Mesenchymal stem cell (in vitro differentiated cells and primary cell): ENCODE results near the gene C16orf54. TPM values are rescaled to one million over a fixed set of nuclear protein-coding genes. Genes with fewer than 3 reads are reported as not detected.
A peak's percentile ranks its signal among the peaks of the same experiment; 100 is the strongest.
"Not testable (repeated sequence)": the region's sequence is repeated elsewhere in the genome, so short reads cannot be mapped to it uniquely, and the experiment has no call there.

Experiments
- DNase-seq: peaks from one replicate; pipeline ENCODE4 v3.0.0-alpha.2; 2013
- H2AFZ ChIP-seq: one replicate; pipeline ENCODE4 v1.6.1; 2013; ENCODE audit warnings: low read depth, mild to moderate bottlenecking, control low read depth, inconsistent platforms, low read length, moderate library complexity
- H2AK5ac ChIP-seq: 2 replicates; pipeline ENCODE4 v1.6.1; 2013; ENCODE audit warnings: low read length, moderate library complexity, mild to moderate bottlenecking, inconsistent platforms; ENCODE audit not compliant: severe bottlenecking
- H2BK120ac ChIP-seq: one replicate; pipeline ENCODE4 v1.6.1; 2013; ENCODE audit warnings: low read depth, mild to moderate bottlenecking, inconsistent platforms, low read length, moderate library complexity
- H2BK12ac ChIP-seq, 2 experiments: one replicate each; pipeline ENCODE4 v1.6.1; 2013; ENCODE audit warnings: inconsistent platforms in 2 of 2, low read length in 2 of 2, mild to moderate bottlenecking in 2 of 2, moderate library complexity in 2 of 2, control low read depth in 1 of 2
- H2BK15ac ChIP-seq: one replicate; pipeline ENCODE4 v1.6.1; 2013; ENCODE audit warnings: mild to moderate bottlenecking, low read depth, inconsistent platforms; ENCODE audit not compliant: poor library complexity, severe bottlenecking
- H2BK5ac ChIP-seq: 2 replicates; pipeline ENCODE4 v1.6.1; 2013; ENCODE audit warnings: low read depth, mild to moderate bottlenecking, low read length, control low read depth, inconsistent platforms; ENCODE audit not compliant: poor library complexity, severe bottlenecking
- H3K14ac ChIP-seq, 2 experiments: one replicate each; pipeline ENCODE4 v1.6.1; 2013; ENCODE audit warnings: inconsistent platforms in 2 of 2, low read length in 2 of 2, control low read depth in 1 of 2, mild to moderate bottlenecking in 1 of 2, moderate library complexity in 1 of 2
- H3K18ac ChIP-seq, 2 experiments: one replicate each; pipeline ENCODE4 v1.6.1; 2013; ENCODE audit warnings: inconsistent platforms in 2 of 2, low read length in 2 of 2, control low read depth in 1 of 2, low read depth in 1 of 2, mild to moderate bottlenecking in 1 of 2
- H3K23ac ChIP-seq, 2 experiments: one replicate each; pipeline ENCODE4 v1.6.1; 2013; ENCODE audit warnings: inconsistent platforms in 2 of 2, low read length in 2 of 2, mild to moderate bottlenecking in 2 of 2, moderate library complexity in 2 of 2, control low read depth in 1 of 2
- H3K27ac ChIP-seq: 2 replicates; pipeline ENCODE4 v1.5.1; 2013; ENCODE audit warnings: mild to moderate bottlenecking, moderate library complexity, low read length, control low read depth, inconsistent platforms; ENCODE audit not compliant: poor library complexity, severe bottlenecking
- H3K27me3 ChIP-seq, 2 experiments: 2 replicates each; pipeline versions ENCODE4 v1.6.1 to v1.7.0; 2013; ENCODE audit warnings: low read length in 2 of 2, mild to moderate bottlenecking in 2 of 2, moderate library complexity in 2 of 2, control low read depth in 1 of 2, inconsistent platforms in 1 of 2; ENCODE audit not compliant: control insufficient read depth in 1 of 2, insufficient read depth in 1 of 2
- H3K36me3 ChIP-seq, 2 experiments: 2 replicates each; pipeline versions ENCODE4 v1.6.1 to v1.7.0; 2013; ENCODE audit warnings: low read length in 2 of 2, control low read depth in 1 of 2, inconsistent platforms in 1 of 2, low read depth in 1 of 2, mild to moderate bottlenecking in 1 of 2; ENCODE audit not compliant: insufficient read depth in 2 of 2, control insufficient read depth in 1 of 2
- H3K4ac ChIP-seq, 2 experiments: one replicate each; pipeline ENCODE4 v1.6.1; 2013; ENCODE audit warnings: inconsistent platforms in 2 of 2, low read length in 2 of 2, mild to moderate bottlenecking in 2 of 2, moderate library complexity in 2 of 2, control low read depth in 1 of 2, low read depth in 1 of 2
- H3K4me1 ChIP-seq: 2 replicates; pipeline ENCODE4 v1.6.1; 2013; ENCODE audit warnings: low read depth, low read length, control low read depth; ENCODE audit not compliant: control insufficient read depth, insufficient read depth
- H3K4me2 ChIP-seq: 2 replicates; pipeline ENCODE4 v1.6.1; 2013; ENCODE audit warnings: low read length, mild to moderate bottlenecking, inconsistent platforms; ENCODE audit not compliant: poor library complexity, severe bottlenecking
- H3K4me3 ChIP-seq, 2 experiments: 2 replicates each; pipeline versions ENCODE4 v1.5.1 to v1.7.0; 2013; ENCODE audit warnings: low read length in 2 of 2, mild to moderate bottlenecking in 2 of 2, control low read depth in 1 of 2, low read depth in 1 of 2; ENCODE audit not compliant: insufficient read depth in 1 of 2
- H3K79me1 ChIP-seq: replicated peaks from 2 replicates; pipeline ENCODE4 v1.6.1; 2013; ENCODE audit warnings: mild to moderate bottlenecking, control low read depth, low read length, inconsistent platforms; ENCODE audit not compliant: poor library complexity, severe bottlenecking
- H3K9ac ChIP-seq: 2 replicates; pipeline ENCODE4 v1.7.0; 2013; ENCODE audit warnings: mild to moderate bottlenecking, low read length, moderate library complexity
- H3K9me3 ChIP-seq: 2 replicates; pipeline ENCODE4 v1.7.0; 2013; ENCODE audit warnings: mild to moderate bottlenecking, low read length; ENCODE audit not compliant: control insufficient read depth
- H4K8ac ChIP-seq: one replicate; pipeline ENCODE4 v1.6.1; 2013; ENCODE audit warnings: inconsistent platforms, mild to moderate bottlenecking, low read length, moderate library complexity
- H4K91ac ChIP-seq: one replicate; pipeline ENCODE4 v1.6.1; 2013; ENCODE audit warnings: mild to moderate bottlenecking, low read length, inconsistent platforms
- WGBS: methylation state at CpG from one replicate; pipeline ENCODE4 v1.1.7; 2013; ENCODE audit warnings: mixed read lengths; 5-methylcytosine and 5-hydroxymethylcytosine counted together
- polyA plus RNA-seq, 2 experiments: library from polyadenylated mRNA; stranded (reverse); fragments of 200-250 nt; gene quantifications; one replicate each; pipeline ENCODE4 v1.2.3, GENCODE V29; 2013

Gene C16orf54, protein sequence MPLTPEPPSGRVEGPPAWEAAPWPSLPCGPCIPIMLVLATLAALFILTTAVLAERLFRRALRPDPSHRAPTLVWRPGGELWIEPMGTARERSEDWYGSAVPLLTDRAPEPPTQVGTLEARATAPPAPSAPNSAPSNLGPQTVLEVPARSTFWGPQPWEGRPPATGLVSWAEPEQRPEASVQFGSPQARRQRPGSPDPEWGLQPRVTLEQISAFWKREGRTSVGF
- not detected for polyA plus RNA-seq (2013, experiment 1 of 2)
- not detected for polyA plus RNA-seq (2013, experiment 2 of 2)

DNA sequence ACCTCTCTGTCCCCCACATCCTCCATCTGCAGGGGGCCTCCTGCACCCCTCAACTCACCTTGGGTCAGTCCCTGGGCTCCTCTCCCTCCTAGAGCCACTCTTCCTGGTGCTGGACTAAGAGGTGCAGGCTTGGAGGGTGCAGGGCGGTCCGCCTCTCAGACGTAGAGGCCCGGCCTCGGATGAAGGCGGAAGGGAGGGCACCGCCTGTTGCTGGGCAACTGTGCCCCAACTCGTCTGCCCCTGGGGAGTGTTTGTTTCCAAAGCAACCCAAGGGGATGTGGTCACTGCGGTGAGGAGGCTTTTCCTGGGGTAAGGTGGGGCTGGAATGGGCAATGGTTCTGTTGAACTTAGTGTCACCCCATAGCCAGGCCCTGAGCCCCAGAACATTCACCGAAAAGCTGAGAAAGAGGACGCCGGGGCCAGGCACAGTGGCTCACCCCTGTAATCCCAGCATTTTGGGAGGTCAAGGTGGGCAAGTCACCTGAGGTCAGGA lies at the start of gene C16orf54:
Gene C16orf54, minus strand, starts transcription at position 138 of the 493 bp plus-strand sequence. CDS start 1,039 bp downstream, outside the sequence.
- WGBS: 88% methylated on average over 12 of the region's 12 CpGs
- H3K9ac ChIP-seq: no peak within 1 kb of the TSS

DNA sequence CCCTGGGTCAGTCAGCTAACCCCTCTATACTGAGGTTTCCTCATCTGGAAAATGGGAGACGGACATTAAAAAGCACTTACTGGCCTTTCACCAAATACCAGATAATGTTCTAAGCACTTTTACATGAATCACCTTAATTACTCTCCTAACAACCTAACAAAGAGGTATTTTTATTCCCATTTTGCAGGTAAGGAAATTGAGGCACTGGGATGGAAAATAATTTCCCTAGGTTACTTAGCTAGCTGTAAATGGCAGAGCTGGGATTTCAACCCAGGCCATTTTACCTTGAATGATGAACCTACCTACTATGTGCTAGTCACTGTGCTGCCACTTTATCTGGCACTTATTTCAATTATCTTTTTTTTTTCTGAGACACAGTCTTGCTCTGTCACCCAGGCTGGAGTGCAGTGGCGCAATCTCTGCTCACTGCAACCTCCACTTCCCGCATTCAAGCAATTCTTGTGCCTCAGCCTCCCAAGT lies 48.5 kb upstream of the C16orf54 start:
- no peak overlapping the region for H4K91ac ChIP-seq
- H3K27ac ChIP-seq: no peak overlapping the region
- no peak overlapping the region for H3K4me2 ChIP-seq
- H3K27me3 ChIP-seq: no peaks in the 10 kb centered on the region
- no peak overlapping the region for H4K8ac ChIP-seq
- DNase-seq: no peak
- H3K18ac ChIP-seq: no peak overlapping the region
- no peak overlapping the region for H2BK12ac ChIP-seq
- H2BK5ac ChIP-seq: no peak overlapping the region
- peaks cover 7% of the 10 kb centered on the region for H3K4me1 ChIP-seq
- no peak overlapping the region for H3K14ac ChIP-seq
- H3K9ac ChIP-seq: no peak overlapping the region
- no peak overlapping the region for H2BK120ac ChIP-seq
- H3K9me3 ChIP-seq: no peaks in the 10 kb centered on the region
- H3K23ac ChIP-seq: no peak overlapping the region
- H3K4ac ChIP-seq: no peak overlapping the region
- H2AFZ ChIP-seq: no peak overlapping the region
- no peak overlapping the region for H2AK5ac ChIP-seq
- H3K36me3 ChIP-seq: peaks cover 19 to 28% of the 10 kb centered on the region in 2 experiments
- 86% methylated on average over 3 of the region's 3 CpGs for WGBS
- H3K79me1 ChIP-seq: peaks cover 29% of the 10 kb centered on the region
- no peak overlapping the region for H2BK15ac ChIP-seq
- H3K4me3 ChIP-seq: no peak overlapping the region

More for the DNA sequence above, at the start of gene C16orf54:
- H3K23ac ChIP-seq: no peak within 1 kb of the TSS
- no peaks in the 10 kb centered on the region for H3K9me3 ChIP-seq
- no peak within 1 kb of the TSS for H4K8ac ChIP-seq
- no peak within 1 kb of the TSS for H3K27ac ChIP-seq
- H3K14ac ChIP-seq: no peak within 1 kb of the TSS
- H3K4me1 ChIP-seq: no peaks in the 10 kb centered on the region
- no peak within 1 kb of the TSS for H4K91ac ChIP-seq
- H2BK15ac ChIP-seq: no peak within 1 kb of the TSS
- H3K4me2 ChIP-seq: peak within 1 kb of the TSS; percentile 37
- no peak within 1 kb of the TSS for H2BK120ac ChIP-seq
- H3K18ac ChIP-seq: no peak within 1 kb of the TSS
- H3K27me3 ChIP-seq: peaks cover 4 to 48% of the 10 kb centered on the region in 2 experiments
- H2BK12ac ChIP-seq: no peak within 1 kb of the TSS
- H3K4me3 ChIP-seq: no peak within 1 kb of the TSS
- H2AFZ ChIP-seq: no peak within 1 kb of the TSS
- H2BK5ac ChIP-seq: no peak within 1 kb of the TSS
- no peak within 1 kb of the TSS for H2AK5ac ChIP-seq
- no peaks in the 10 kb centered on the region for H3K36me3 ChIP-seq
- H3K79me1 ChIP-seq: no peaks in the 10 kb centered on the region
- DNase-seq: no peak
- H3K4ac ChIP-seq: no peak within 1 kb of the TSS

DNA sequence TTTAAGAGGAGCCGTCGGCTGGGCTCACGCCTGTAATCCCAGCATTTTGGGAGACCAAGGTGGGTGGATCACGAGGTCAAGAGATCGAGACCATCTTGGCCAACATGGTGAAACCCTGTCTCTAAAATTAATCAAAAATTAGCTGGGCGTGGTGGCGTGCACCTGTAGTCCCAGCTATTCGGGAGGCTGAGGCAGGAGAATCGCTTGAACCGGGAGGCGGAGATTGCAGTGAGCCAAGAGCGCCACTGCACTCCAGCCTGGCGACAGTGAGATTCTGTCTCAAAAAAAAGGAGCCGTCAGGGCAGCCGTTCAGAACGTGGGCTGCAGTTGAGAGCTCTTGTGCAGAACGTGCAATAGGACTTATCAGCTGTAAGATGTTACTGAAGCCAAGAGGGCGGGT lies 47.4 kb upstream of the C16orf54 start:
- not testable (repeated sequence) for DNase-seq, H2BK120ac ChIP-seq, H2BK5ac ChIP-seq, H3K9me3 ChIP-seq, H3K4me1 ChIP-seq, H2AK5ac ChIP-seq, H2AFZ ChIP-seq, H3K23ac ChIP-seq, H4K8ac ChIP-seq, H3K18ac ChIP-seq, H3K14ac ChIP-seq, H3K4me2 ChIP-seq, H4K91ac ChIP-seq, H3K4ac ChIP-seq, H2BK15ac ChIP-seq, H3K4me3 ChIP-seq, H2BK12ac ChIP-seq, H3K27ac ChIP-seq, H3K9ac ChIP-seq, H3K27me3 ChIP-seq
- WGBS: 98% methylated on average over 18 of the region's 18 CpGs
- H3K79me1 ChIP-seq: peaks cover 29% of the 10 kb centered on the region
- peaks cover 9 to 17% of the 10 kb centered on the region in 2 experiments for H3K36me3 ChIP-seq

DNA sequence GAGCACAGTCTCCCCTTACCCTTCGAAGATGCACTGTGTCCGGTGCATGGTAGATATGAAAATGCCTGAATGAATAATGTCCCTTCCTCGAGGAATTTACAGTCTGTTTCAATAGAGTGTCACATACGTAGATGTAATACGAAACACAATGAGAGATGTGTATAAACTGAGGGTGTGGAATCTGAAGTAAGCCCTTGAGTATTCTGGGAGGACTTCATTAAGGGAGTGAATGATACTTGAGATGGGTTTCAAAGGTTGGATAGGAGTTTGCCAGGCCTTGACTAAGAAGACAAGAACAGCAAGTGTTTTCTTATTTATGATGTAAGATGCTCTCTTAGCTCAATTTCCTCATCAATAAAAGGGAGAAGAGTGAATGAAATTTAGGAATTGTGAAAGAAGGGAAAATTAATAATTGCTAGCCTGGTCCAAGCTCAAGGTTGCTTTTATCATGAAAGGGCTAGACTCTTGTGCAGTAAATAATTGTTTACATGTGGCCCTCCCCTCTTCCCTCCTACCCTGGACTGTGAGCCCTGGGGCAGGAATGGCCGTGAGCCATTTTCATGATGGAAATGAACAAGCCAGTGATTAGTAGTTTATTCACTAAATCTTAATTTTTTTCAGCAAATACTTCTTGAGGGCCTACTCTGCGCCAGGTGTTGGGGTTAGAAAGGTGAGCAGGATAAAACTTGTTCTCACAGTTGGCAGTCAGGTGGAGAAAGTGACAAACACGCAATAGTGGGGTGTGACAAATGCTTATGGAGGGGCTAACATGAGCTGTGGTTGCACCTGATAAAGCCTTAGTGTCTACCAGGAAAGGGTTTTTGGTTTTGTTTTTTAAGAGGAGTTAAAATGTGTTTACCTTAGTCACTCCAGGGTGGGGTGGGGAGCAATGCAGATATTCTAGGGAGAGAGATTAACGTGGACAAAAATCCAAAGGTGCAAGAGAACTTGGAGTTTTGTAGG lies 46.3 kb upstream of the C16orf54 start:
- Histone ChIP-seq H2BK120ac (no peak overlapping the region), H3K4me2 (no peak overlapping the region), H2BK12ac (no peak overlapping the region), H3K18ac (no peak overlapping the region), H3K4me3 (peak overlapping the region in 1 of 2 experiments; percentile 91), H3K36me3 (peaks cover 6 to 7% of the 10 kb centered on the region in 2 experiments), H3K27ac (no peak overlapping the region), H2AFZ (no peak overlapping the region), H2AK5ac (no peak overlapping the region), H2BK15ac (no peak overlapping the region), H3K9me3 (no peaks in the 10 kb centered on the region), H3K23ac (no peak overlapping the region), H4K8ac (no peak overlapping the region), H3K9ac (peak overlapping the region; percentile 90), H4K91ac (no peak overlapping the region), H3K27me3 (no peaks in the 10 kb centered on the region), H2BK5ac (no peak overlapping the region), H3K4me1 (peaks cover 7% of the 10 kb centered on the region), H3K79me1 (peaks cover 26% of the 10 kb centered on the region), H3K14ac (no peak overlapping the region), H3K4ac (no peak overlapping the region)
- 84% methylated on average over 8 of the region's 9 CpGs for WGBS
- DNase-seq: no peak
